Ishikawa (cell line): ENCODE measurements around the gene ITFG1.

Experiments used
- EGR1 ChIP-seq: IDR thresholded peaks from 2 replicates; pipeline ENCODE4 v1.6.1; 2012
- FOXM1 ChIP-seq: IDR thresholded peaks from 2 replicates; pipeline ENCODE4 v1.6.1; 2012; ENCODE audit warnings: low read depth, borderline replicate concordance
- MAX ChIP-seq: IDR thresholded peaks from 2 replicates; pipeline ENCODE4 v1.6.1; 2012
- REST ChIP-seq: IDR thresholded peaks from 2 replicates; pipeline ENCODE4 v1.6.1; 2012; ENCODE audit warnings: low read depth, mild to moderate bottlenecking
- TAF1 ChIP-seq: IDR thresholded peaks from 2 replicates; pipeline ENCODE4 v1.6.1; 2012; ENCODE audit warnings: low read depth, mild to moderate bottlenecking
- TCF12 ChIP-seq: IDR thresholded peaks from 2 replicates; pipeline ENCODE4 v1.6.1; 2012; ENCODE audit warnings: low read depth
- TEAD4 ChIP-seq: IDR thresholded peaks from 2 replicates; pipeline ENCODE4 v1.6.1; 2012
- USF1 ChIP-seq: IDR thresholded peaks from 2 replicates; pipeline ENCODE4 v1.6.1; 2012
- YY1 ChIP-seq: IDR thresholded peaks from 2 replicates; pipeline ENCODE4 v1.6.1; 2012; ENCODE audit warnings: low read depth

GRCh38 chr16:47132308-47132707 is 328.6 kb downstream of the ITFG1 start:
- TF ChIP-seq FOXM1, result no peak
- TF ChIP-seq USF1, result no peak
- no peak for TF ChIP-seq TAF1
- TF ChIP-seq YY1, result no peak
- TF ChIP-seq MAX, result no peak
- TF ChIP-seq EGR1, result no peak
- no peak for TF ChIP-seq TCF12
- no peak for TF ChIP-seq REST
- TF ChIP-seq TEAD4, result no peak
